Activated CD4-positive, alpha-beta T cell treated with anti-CD3 and anti-CD28 coated beads for 36 hours (primary cell): ENCODE data around the gene HOXB9. TPM values are rescaled to one million over a fixed set of nuclear protein-coding genes. Genes with fewer than 3 reads are reported as not detected.
A peak's percentile ranks its signal among the peaks of the same experiment; 100 is the strongest.

Experiments
- ATAC-seq: fragments of 200-7000 bp; cut with Tn5 transposase; one replicate; pipeline ENCODE4 v1.10.0; 2021; ENCODE audit warnings: mild to moderate bottlenecking, moderate library complexity
- CTCF ChIA-PET: fragments of 350-600 bp; sonication (Branson Sonifier 250); formaldehyde crosslinking; loops from one replicate; lab custom pipeline; 2021; ENCODE audit warnings: antibody characterized with exemption; lab: Charles Lee
- POLR2A ChIA-PET: fragments of 350-600 bp; sonication (Branson Sonifier 250); formaldehyde crosslinking; loops from one replicate; lab custom pipeline; 2021; ENCODE audit warnings: antibody characterized with exemption, inconsistent platforms; lab: Charles Lee
- DNase-seq: peaks from one replicate; pipeline ENCODE4 v3.0.0-alpha.2; 2020
- H3K27ac Mint-ChIP-seq: one replicate; pipeline ENCODE4 v1.8.0; 2021; ENCODE audit warnings: mixed read lengths
- H3K27me3 Mint-ChIP-seq: one replicate; pipeline ENCODE4 v1.8.0; 2021; ENCODE audit warnings: mixed read lengths
- H3K36me3 Mint-ChIP-seq: one replicate; pipeline ENCODE4 v1.8.0; 2021; ENCODE audit warnings: low read depth, mixed read lengths
- H3K4me1 Mint-ChIP-seq: one replicate; pipeline ENCODE4 v1.8.0; 2021; ENCODE audit warnings: mixed read lengths
- H3K4me3 Mint-ChIP-seq: one replicate; pipeline ENCODE4 v1.8.0; 2021; ENCODE audit warnings: mild to moderate bottlenecking, moderate library complexity, mixed read lengths
- H3K9me3 Mint-ChIP-seq: one replicate; pipeline ENCODE4 v1.8.0; 2021; ENCODE audit warnings: low read depth, mixed read lengths
- intact Hi-C, 2 experiments: fragments of 100-400 bp; cut with DNase I in 1 of 2; cut with micrococcal nuclease in 1 of 2; formaldehyde crosslinking; loops; one replicate each; pipeline versions ENCODE4 v1.14.2 to v1.15.1; 2022 to 2024; cut with DNase I, micrococcal nuclease
- total RNA-seq, 2 experiments: library from RNA; stranded (reverse); gene quantifications; one replicate each; pipeline ENCODE4 v1.2.3, GENCODE V29; 2021

Gene HOXB9
- total RNA-seq, 2 experiments from 2014 or later = 1.9 to 2.5 TPM

- peaks cover 70% of the 10 kb centered on the region for H3K27me3 Mint-ChIP-seq
- intact Hi-C loops = no loop called here
- H3K4me3 Mint-ChIP-seq = peak overlapping the region; percentile 13
- ATAC-seq (no peak), DNase-seq (no peak)
- H3K27ac Mint-ChIP-seq = no peak overlapping the region
- H3K4me1 Mint-ChIP-seq = peaks cover 14% of the 10 kb centered on the region
- ChIA-PET CTCF (interaction anchor here (1.8 kb wide), 1 partner anchor 14 kb away, joined by 4 read pairs; no protein-coding TSS in a partner anchor), POLR2A (no interaction called here)
- H3K9me3 Mint-ChIP-seq = no peaks in the 10 kb centered on the region
- no peaks in the 10 kb centered on the region for H3K36me3 Mint-ChIP-seq
Measured at GRCh38 chr17:48645639-48646182, 19.6 kb upstream of the HOXB9 start.

GRCh38 chr17:48644910-48645557 is 18.9 kb upstream of the HOXB9 start:
- ATAC-seq (no peak), DNase-seq (no peak)
- POLR2A ChIA-PET = no interaction called here
- CTCF ChIA-PET = interaction anchor here (0.6 to 1.2 kb wide), 3 partner anchors 10 to 534 kb away, joined by 3 to 5 read pairs (median 4); no protein-coding TSS in a partner anchor
- Mint-ChIP-seq H3K4me3 (no peak overlapping the region), H3K36me3 (no peaks in the 10 kb centered on the region), H3K4me1 (peaks cover 14% of the 10 kb centered on the region), H3K9me3 (no peaks in the 10 kb centered on the region), H3K27me3 (peaks cover 72% of the 10 kb centered on the region), H3K27ac (no peak overlapping the region)
- intact Hi-C loops = no loop called here

GRCh38 chr17:48644159-48644558 is 18.0 kb upstream of the HOXB9 start:
- intact Hi-C loops = no loop called here
- CTCF ChIA-PET = interaction anchor here (0.6 to 1.5 kb wide), 7 partner anchors 9 to 535 kb away, joined by 3 to 5 read pairs (median 4); no protein-coding TSS in a partner anchor
- POLR2A ChIA-PET = no interaction called here
- DNase-seq = no peak
- Mint-ChIP-seq H3K27me3 (peaks cover 71% of the 10 kb centered on the region), H3K27ac (no peak overlapping the region), H3K36me3 (no peaks in the 10 kb centered on the region), H3K4me1 (peaks cover 14% of the 10 kb centered on the region), H3K4me3 (no peak overlapping the region), H3K9me3 (no peaks in the 10 kb centered on the region)
- no peak for ATAC-seq

- no peak for ATAC-seq
- POLR2A ChIA-PET = no interaction called here
- no peak overlapping the region for H3K4me3 Mint-ChIP-seq
- H3K36me3 Mint-ChIP-seq = no peaks in the 10 kb centered on the region
- H3K27ac Mint-ChIP-seq = no peak overlapping the region
- H3K9me3 Mint-ChIP-seq = no peaks in the 10 kb centered on the region
- H3K27me3 Mint-ChIP-seq = peaks cover 75% of the 10 kb centered on the region
- DNase-seq = no peak
- peaks cover 14% of the 10 kb centered on the region for H3K4me1 Mint-ChIP-seq
- CTCF ChIA-PET = interaction anchor here (0.6 to 1.5 kb wide), 6 partner anchors 9 to 442 kb away, joined by 3 to 5 read pairs (median 4); no protein-coding TSS in a partner anchor
- intact Hi-C loops = no loop called here
Measured at GRCh38 chr17:48643697-48644012, 17.5 kb upstream of the HOXB9 start.

GRCh38 chr17:48642843-48643696 is 16.9 kb upstream of the HOXB9 start:
- no peak overlapping the region for H3K4me3 Mint-ChIP-seq
- no peaks in the 10 kb centered on the region for H3K9me3 Mint-ChIP-seq
- intact Hi-C loops = no loop called here
- ChIA-PET CTCF (interaction anchor here (0.6 to 1.5 kb wide), 6 partner anchors 18 to 442 kb away, joined by 3 to 5 read pairs (median 4); no protein-coding TSS in a partner anchor), POLR2A (no interaction called here)
- H3K36me3 Mint-ChIP-seq = no peaks in the 10 kb centered on the region
- H3K4me1 Mint-ChIP-seq = peaks cover 14% of the 10 kb centered on the region
- DNase-seq = no peak
- ATAC-seq = no peak
- peaks cover 77% of the 10 kb centered on the region for H3K27me3 Mint-ChIP-seq
- H3K27ac Mint-ChIP-seq = no peak overlapping the region

- peaks cover 10% of the 10 kb centered on the region for H3K4me1 Mint-ChIP-seq
- CTCF ChIA-PET = interaction anchor here (0.6 to 1.0 kb wide), 2 partner anchors 17 to 204 kb away, joined by 3 read pairs; no protein-coding TSS in a partner anchor
Measured at GRCh38 chr17:48642059-48642842, 16.1 kb upstream of the HOXB9 start.

GRCh38 chr17:48641541-48642058 is 15.4 kb upstream of the HOXB9 start:
- ATAC-seq (no peak), DNase-seq (no peak)
- ChIA-PET CTCF (interaction anchor here (0.6 to 2.0 kb wide), 5 partner anchors 12 to 204 kb away, joined by 3 to 9 read pairs (median 3); no protein-coding TSS in a partner anchor), POLR2A (no interaction called here)
- no peak overlapping the region for H3K4me3 Mint-ChIP-seq
- H3K27ac Mint-ChIP-seq = no peak overlapping the region
- no peaks in the 10 kb centered on the region for H3K9me3 Mint-ChIP-seq
- peaks cover 80% of the 10 kb centered on the region for H3K27me3 Mint-ChIP-seq
- intact Hi-C loops = no loop called here
- peaks cover 5% of the 10 kb centered on the region for H3K4me1 Mint-ChIP-seq
- no peaks in the 10 kb centered on the region for H3K36me3 Mint-ChIP-seq

More at GRCh38 chr17:48642059-48642842, 16.1 kb upstream of the HOXB9 start:
- POLR2A ChIA-PET = no interaction called here
- H3K36me3 Mint-ChIP-seq = no peaks in the 10 kb centered on the region
- intact Hi-C loops = no loop called here
- ATAC-seq (no peak), DNase-seq (no peak)
- H3K9me3 Mint-ChIP-seq = no peaks in the 10 kb centered on the region
- H3K4me3 Mint-ChIP-seq = no peak overlapping the region
- H3K27me3 Mint-ChIP-seq = peaks cover 79% of the 10 kb centered on the region
- H3K27ac Mint-ChIP-seq = no peak overlapping the region

- no peak for ATAC-seq
- Mint-ChIP-seq H3K4me1 (peaks cover 5% of the 10 kb centered on the region), H3K27ac (peak overlapping the region; percentile 4), H3K36me3 (no peaks in the 10 kb centered on the region), H3K4me3 (no peak overlapping the region), H3K27me3 (peaks cover 84% of the 10 kb centered on the region), H3K9me3 (no peaks in the 10 kb centered on the region)
- intact Hi-C loops = no loop called here
- DNase-seq = no peak
- ChIA-PET CTCF (interaction anchor here (0.6 to 2.0 kb wide), 8 partner anchors 22 to 614 kb away, joined by 3 to 9 read pairs (median 4); no protein-coding TSS in a partner anchor), POLR2A (no interaction called here)
Measured at GRCh38 chr17:48640858-48641180, 14.7 kb upstream of the HOXB9 start.

GRCh38 chr17:48639982-48640857 is 14.1 kb upstream of the HOXB9 start:
- Mint-ChIP-seq H3K4me1 (peaks cover 3% of the 10 kb centered on the region), H3K9me3 (no peaks in the 10 kb centered on the region), H3K36me3 (no peaks in the 10 kb centered on the region), H3K27ac (peak overlapping the region; percentile 4), H3K4me3 (no peak overlapping the region), H3K27me3 (peaks cover 84% of the 10 kb centered on the region)
- DNase-seq = no peak
- ChIA-PET POLR2A (no interaction called here), CTCF (interaction anchor here (0.7 to 2.0 kb wide), 12 partner anchors 14 to 613 kb away, joined by 3 to 9 read pairs (median 4); partner anchors contain the start of gene HOXB9)
- ATAC-seq = no peak
- intact Hi-C loops = no loop called here

- POLR2A ChIA-PET = interaction anchor here (0.7 kb wide), 1 partner anchor 146 kb away, joined by 3 read pairs; no protein-coding TSS in a partner anchor
- Mint-ChIP-seq H3K4me3 (no peak overlapping the region), H3K27ac (no peak overlapping the region), H3K9me3 (no peaks in the 10 kb centered on the region), H3K27me3 (peaks cover 85% of the 10 kb centered on the region), H3K36me3 (no peaks in the 10 kb centered on the region), H3K4me1 (peaks cover 3% of the 10 kb centered on the region)
- DNase-seq (no peak), ATAC-seq (no peak)
- CTCF ChIA-PET = interaction anchor here (0.7 to 1.9 kb wide), 3 partner anchors 13 to 599 kb away, joined by 3 to 5 read pairs (median 5); partner anchors contain the start of gene HOXB9
- intact Hi-C loops = no loop called here
Measured at GRCh38 chr17:48639136-48639535, 13.0 kb upstream of the HOXB9 start.
